ENCODE measurements around the gene SSRP1.

DNA sequence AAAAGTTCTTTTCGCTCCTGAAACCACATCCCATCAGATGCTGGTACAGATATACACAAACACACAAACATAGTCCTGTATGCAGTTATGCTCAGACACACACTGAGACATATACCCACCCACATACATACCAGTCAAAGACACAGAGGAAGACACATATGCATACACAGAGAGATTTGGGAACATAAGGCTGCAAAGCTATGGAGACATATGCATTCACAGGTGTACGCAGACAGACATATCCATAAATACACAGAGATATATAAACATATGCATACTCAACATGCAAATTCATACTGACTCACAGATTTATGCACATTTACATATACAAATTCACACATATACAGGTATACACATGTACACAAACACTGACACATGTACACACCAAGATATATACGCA is 39.3 kb upstream of the SSRP1 start:
- TF ChIP-seq, protein P1, sequence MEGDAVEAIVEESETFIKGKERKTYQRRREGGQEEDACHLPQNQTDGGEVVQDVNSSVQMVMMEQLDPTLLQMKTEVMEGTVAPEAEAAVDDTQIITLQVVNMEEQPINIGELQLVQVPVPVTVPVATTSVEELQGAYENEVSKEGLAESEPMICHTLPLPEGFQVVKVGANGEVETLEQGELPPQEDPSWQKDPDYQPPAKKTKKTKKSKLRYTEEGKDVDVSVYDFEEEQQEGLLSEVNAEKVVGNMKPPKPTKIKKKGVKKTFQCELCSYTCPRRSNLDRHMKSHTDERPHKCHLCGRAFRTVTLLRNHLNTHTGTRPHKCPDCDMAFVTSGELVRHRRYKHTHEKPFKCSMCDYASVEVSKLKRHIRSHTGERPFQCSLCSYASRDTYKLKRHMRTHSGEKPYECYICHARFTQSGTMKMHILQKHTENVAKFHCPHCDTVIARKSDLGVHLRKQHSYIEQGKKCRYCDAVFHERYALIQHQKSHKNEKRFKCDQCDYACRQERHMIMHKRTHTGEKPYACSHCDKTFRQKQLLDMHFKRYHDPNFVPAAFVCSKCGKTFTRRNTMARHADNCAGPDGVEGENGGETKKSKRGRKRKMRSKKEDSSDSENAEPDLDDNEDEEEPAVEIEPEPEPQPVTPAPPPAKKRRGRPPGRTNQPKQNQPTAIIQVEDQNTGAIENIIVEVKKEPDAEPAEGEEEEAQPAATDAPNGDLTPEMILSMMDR (conservative IDR thresholded peaks at IDR 0.05): no peak
- no peak for TF ChIP-seq EZH2 (IDR thresholded peaks at IDR 0.05; ENCODE audit: low read depth)
